Endothelial cell of umbilical vein (primary cell): ENCODE results near the gene EIF2D. TPM values are rescaled to one million over a fixed set of nuclear protein-coding genes. Genes with fewer than 3 reads are reported as not detected.

Experiments used
- BruUV-seq: library from RNA; stranded (reverse); fragments of 400-500 nt; replicated peaks from 2 replicates; lab custom pipeline; 2021; lab: Mats Ljungman, UMichigan
- CTCF ChIA-PET: fragments of 300-600, 350-600 bp; sonication (Branson Sonifier 250); formaldehyde crosslinking; loops from one replicate; lab custom pipeline; 2021; ENCODE audit warnings: antibody characterized with exemption, inconsistent platforms; lab: Charles Lee
- POLR2A ChIA-PET: fragments of 300-600, 350-600 bp; sonication (Branson Sonifier 250); formaldehyde crosslinking; loops from one replicate; lab custom pipeline; 2021; ENCODE audit warnings: antibody characterized with exemption, inconsistent platforms; lab: Charles Lee
- DNase-seq: peaks from one replicate; pipeline ENCODE4 v3.0.0-alpha.2; 2011; ENCODE audit warnings: low read depth, low spot score
- FAIRE-seq: peaks from 2 replicates; lab custom pipeline; 2011; peaks lifted over from hg19 to GRCh38; lab: Jason Lieb, UNC
- H2AFZ ChIP-seq: 2 replicates; pipeline ENCODE4 v1.6.0; 2012; ENCODE audit warnings: low read depth, low read length, control low read depth, inconsistent platforms
- H3K27ac ChIP-seq: 2 replicates; pipeline ENCODE4 v1.5.1; 2011; ENCODE audit warnings: low read depth, mild to moderate bottlenecking, control low read depth, low read length, moderate library complexity; ENCODE audit not compliant: insufficient read depth
- H3K27me3 ChIP-seq, 2 experiments: 2 replicates each; pipeline versions ENCODE4 v1.6.0 to v1.6.1; 2011; ENCODE audit warnings: low read length in 2 of 2, mixed read lengths in 1 of 2; ENCODE audit not compliant: control insufficient read depth in 2 of 2, insufficient read depth in 2 of 2
- H3K36me3 ChIP-seq, 2 experiments: 2 replicates in 1 of 2; 3 replicates in 1 of 2; pipeline ENCODE4 v1.5.1; 2011; ENCODE audit warnings: low read length in 2 of 2, mild to moderate bottlenecking in 1 of 2, moderate library complexity in 1 of 2; ENCODE audit not compliant: control insufficient read depth in 2 of 2, insufficient read depth in 2 of 2; ENCODE audit errors: extremely low read depth in 1 of 2
- H3K4me1 ChIP-seq: 3 replicates; pipeline ENCODE4 v1.5.1; 2011; ENCODE audit warnings: mild to moderate bottlenecking, low read length; ENCODE audit not compliant: control insufficient read depth, insufficient read depth; ENCODE audit errors: extremely low read depth
- H3K4me2 ChIP-seq: 2 replicates; pipeline ENCODE4 v1.6.1; 2011; ENCODE audit warnings: low read length, control low read depth, mixed read lengths; ENCODE audit not compliant: insufficient read depth
- H3K4me3 ChIP-seq, 3 experiments: fragments of 200-600 bp in 1 of 3; sonication (generic), shearing (Covaris generic) in 1 of 3; replicated peaks in 1 of 3; 2 replicates each; pipeline ENCODE4 v1.5.1; 2011 to 2016; ENCODE audit warnings: control low read depth in 3 of 3, low read length in 3 of 3, mild to moderate bottlenecking in 2 of 3, inconsistent platforms in 1 of 3, low read depth in 1 of 3, moderate library complexity in 1 of 3; ENCODE audit not compliant: insufficient read depth in 1 of 3
- H3K79me2 ChIP-seq: 2 replicates; pipeline ENCODE4 v1.6.0; 2012; ENCODE audit warnings: low read length, inconsistent platforms; ENCODE audit not compliant: control insufficient read depth, insufficient read depth
- H3K9ac ChIP-seq: replicated peaks from 2 replicates; pipeline ENCODE3; 2011; ENCODE audit warnings: low read length, control low read depth; ENCODE audit not compliant: insufficient read depth; ENCODE audit errors: extremely low read depth
- H3K9me1 ChIP-seq: replicated peaks from 3 replicates; pipeline ENCODE4 v1.6.0; 2011; ENCODE audit warnings: mild to moderate bottlenecking, low read length; ENCODE audit not compliant: control insufficient read depth, insufficient read depth; ENCODE audit errors: extremely low read depth
- H3K9me3 ChIP-seq: replicated peaks from 2 replicates; pipeline ENCODE4 v1.5.1; 2012; ENCODE audit warnings: low read length, inconsistent platforms; ENCODE audit not compliant: control insufficient read depth, insufficient read depth
- H4K20me1 ChIP-seq: replicated peaks from 2 replicates; pipeline ENCODE3; 2011; ENCODE audit warnings: mild to moderate bottlenecking, low read length; ENCODE audit not compliant: control insufficient read depth, insufficient read depth; ENCODE audit errors: extremely low read depth
- EZH2 ChIP-seq: IDR thresholded peaks from 2 replicates; pipeline ENCODE4 v1.6.1; 2012; ENCODE audit warnings: borderline replicate concordance, low read depth, mild to moderate bottlenecking, moderate library complexity, low read length, inconsistent platforms; ENCODE audit not compliant: severe bottlenecking
- FOS ChIP-seq: IDR thresholded peaks from 2 replicates; pipeline ENCODE4 v1.6.1; 2011; ENCODE audit warnings: mild to moderate bottlenecking, low read length, moderate library complexity, borderline replicate concordance; ENCODE audit not compliant: insufficient read depth
- JUN ChIP-seq: IDR thresholded peaks from 2 replicates; pipeline ENCODE4 v1.6.1; 2011; ENCODE audit warnings: borderline replicate concordance, low read depth; ENCODE audit not compliant: insufficient read length, insufficient read depth
- MYC ChIP-seq: IDR thresholded peaks from one replicate; pipeline ENCODE4 v1.6.1; 2011; ENCODE audit warnings: mild to moderate bottlenecking, low read depth, low read length
- POLR2A ChIP-seq: IDR thresholded peaks from 2 replicates; pipeline ENCODE4 v1.6.1; 2012; ENCODE audit warnings: low read depth, mild to moderate bottlenecking, control low read depth, low read length
- POLR2AphosphoS5 ChIP-seq: IDR thresholded peaks from 2 replicates; pipeline ENCODE4 v1.6.1; 2012; ENCODE audit warnings: low read depth, mild to moderate bottlenecking, control low read depth, low read length, moderate library complexity; ENCODE audit not compliant: insufficient read depth
- dilution Hi-C: fragments of 300-500 bp; cut with MboI; formaldehyde crosslinking; loops from one replicate; pipeline ENCODE4 v1.15.0; 2019; ENCODE audit warnings: low sequenced_read_pairs; ENCODE audit not compliant: extremely low pct_ligation_motif_present
- intact Hi-C: fragments of 100-400 bp; cut with micrococcal nuclease; formaldehyde crosslinking; loops from one replicate; pipeline ENCODE4 v1.10.0; 2022
- polyA plus RNA-seq, 4 experiments: library from polyadenylated mRNA; depleted of rRNA in 3 of 4; stranded (reverse) in 3 of 4; unstranded in 1 of 4; fragments of >200 nt; gene quantifications; 2 replicates each; pipeline versions ENCODE4 v1.2.1 to v1.2.3, GENCODE V29; 2011 to 2012; ENCODE audit warnings: missing spikeins in 1 of 4
- total RNA-seq: library from RNA; stranded (reverse); gene quantifications from 2 replicates; pipeline ENCODE4 v1.2.3, GENCODE V29; 2021
- TF ChIP-seq, protein P1 (sequence below), 2 donors: IDR thresholded peaks; 1 replicate in 1 of 2; 2 replicates in 1 of 2; pipeline ENCODE4 v1.5.1; 2011; ENCODE audit warnings: low read length in 2 of 2, mild to moderate bottlenecking in 2 of 2, moderate library complexity in 2 of 2, control low read depth in 1 of 2, inconsistent platforms in 1 of 2, low read depth in 1 of 2; ENCODE audit not compliant: insufficient read depth in 1 of 2; ENCODE audit errors: extremely low read depth in 1 of 2

Gene EIF2D
- total and polyA plus RNA-seq, 2 donors (not counting 3 experiments of a cell fraction or from before 2014, with no cell fraction given) = 48.0 to 54.1 TPM

GRCh38 chr1:206554701-206555472 is 57.4 kb downstream of the EIF2D start:
- no peak for TF ChIP-seq JUN
- TF ChIP-seq, protein P1, sequence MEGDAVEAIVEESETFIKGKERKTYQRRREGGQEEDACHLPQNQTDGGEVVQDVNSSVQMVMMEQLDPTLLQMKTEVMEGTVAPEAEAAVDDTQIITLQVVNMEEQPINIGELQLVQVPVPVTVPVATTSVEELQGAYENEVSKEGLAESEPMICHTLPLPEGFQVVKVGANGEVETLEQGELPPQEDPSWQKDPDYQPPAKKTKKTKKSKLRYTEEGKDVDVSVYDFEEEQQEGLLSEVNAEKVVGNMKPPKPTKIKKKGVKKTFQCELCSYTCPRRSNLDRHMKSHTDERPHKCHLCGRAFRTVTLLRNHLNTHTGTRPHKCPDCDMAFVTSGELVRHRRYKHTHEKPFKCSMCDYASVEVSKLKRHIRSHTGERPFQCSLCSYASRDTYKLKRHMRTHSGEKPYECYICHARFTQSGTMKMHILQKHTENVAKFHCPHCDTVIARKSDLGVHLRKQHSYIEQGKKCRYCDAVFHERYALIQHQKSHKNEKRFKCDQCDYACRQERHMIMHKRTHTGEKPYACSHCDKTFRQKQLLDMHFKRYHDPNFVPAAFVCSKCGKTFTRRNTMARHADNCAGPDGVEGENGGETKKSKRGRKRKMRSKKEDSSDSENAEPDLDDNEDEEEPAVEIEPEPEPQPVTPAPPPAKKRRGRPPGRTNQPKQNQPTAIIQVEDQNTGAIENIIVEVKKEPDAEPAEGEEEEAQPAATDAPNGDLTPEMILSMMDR (IDR thresholded peaks at IDR 0.05; ENCODE audit: extremely low read depth in 1 of 2, insufficient read depth in 1 of 2, low read depth in 1 of 2, low read length in 2 of 2) = no peak
- TF ChIP-seq FOS = no peak
- TF ChIP-seq EZH2 = no peak
- TF ChIP-seq POLR2A = no peak
- no peak for TF ChIP-seq POLR2AphosphoS5
- no peak for TF ChIP-seq MYC
- dilution Hi-C loops (no loop called here), intact Hi-C loops (no loop called here)
- Histone ChIP-seq H3K36me3 (no peaks in the 10 kb centered on the region), H3K9ac (no peak overlapping the region), H3K4me1 (peaks cover 6% of the 10 kb centered on the region), H3K9me1 (no peaks in the 10 kb centered on the region), H3K4me3 (no peak overlapping the region), H3K4me2 (no peak overlapping the region), H3K9me3 (no peaks in the 10 kb centered on the region), H2AFZ (no peak overlapping the region), H3K27ac (no peak overlapping the region), H3K79me2 (no peaks in the 10 kb centered on the region), H3K27me3 (peaks cover 39% of the 10 kb centered on the region in 2 experiments), H4K20me1 (no peaks in the 10 kb centered on the region)
- FAIRE-seq (no peak), DNase-seq (no peak)
- no TSS peak for BruUV-seq
- ChIA-PET POLR2A (no interaction called here), CTCF (interaction anchor here (0.8 to 4.9 kb wide), 6 partner anchors 9 to 76 kb away, joined by 3 to 57 read pairs (median 6); no protein-coding TSS in a partner anchor)
